C4-2B (cell line): Measurements from ENCODE around the gene ERFE.

Experiments used
- ZFX ChIP-seq: fragments of 450-650 bp; IDR thresholded peaks from 2 replicates; pipeline ENCODE4 v1.6.1; 2017
- TF ChIP-seq, protein P1 (sequence below): fragments of 450-650 bp; conservative IDR thresholded peaks from 2 replicates; pipeline ENCODE4 v1.5.1; 2017; ENCODE audit warnings: mild to moderate bottlenecking

DNA sequence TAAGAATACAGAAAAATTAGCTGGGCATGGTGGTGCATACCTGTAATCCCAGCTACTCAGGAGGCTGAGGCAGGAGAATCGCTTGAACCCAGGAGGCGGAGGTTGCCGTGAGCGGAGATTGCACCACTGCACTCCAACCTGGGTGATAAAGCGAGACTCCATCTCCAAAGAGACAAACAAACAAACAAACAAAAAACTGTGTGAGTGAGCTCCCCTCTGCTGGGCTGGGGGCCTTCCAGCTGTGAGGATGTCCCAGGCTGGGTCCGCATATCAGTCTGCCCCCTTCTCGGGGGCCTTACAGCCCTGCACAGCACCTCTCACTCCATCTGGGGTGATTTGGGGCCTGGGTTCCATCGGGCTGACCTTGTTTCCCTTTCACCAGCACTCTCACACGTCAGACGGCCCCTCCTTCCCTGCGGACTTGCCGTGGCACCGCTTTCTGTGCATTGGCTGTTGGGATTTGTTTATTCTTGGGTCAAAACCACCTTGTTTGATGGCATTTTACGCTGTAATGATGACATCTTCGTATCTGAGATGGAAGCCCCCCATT is 23.1 kb upstream of the ERFE start:
- TF ChIP-seq, protein P1, sequence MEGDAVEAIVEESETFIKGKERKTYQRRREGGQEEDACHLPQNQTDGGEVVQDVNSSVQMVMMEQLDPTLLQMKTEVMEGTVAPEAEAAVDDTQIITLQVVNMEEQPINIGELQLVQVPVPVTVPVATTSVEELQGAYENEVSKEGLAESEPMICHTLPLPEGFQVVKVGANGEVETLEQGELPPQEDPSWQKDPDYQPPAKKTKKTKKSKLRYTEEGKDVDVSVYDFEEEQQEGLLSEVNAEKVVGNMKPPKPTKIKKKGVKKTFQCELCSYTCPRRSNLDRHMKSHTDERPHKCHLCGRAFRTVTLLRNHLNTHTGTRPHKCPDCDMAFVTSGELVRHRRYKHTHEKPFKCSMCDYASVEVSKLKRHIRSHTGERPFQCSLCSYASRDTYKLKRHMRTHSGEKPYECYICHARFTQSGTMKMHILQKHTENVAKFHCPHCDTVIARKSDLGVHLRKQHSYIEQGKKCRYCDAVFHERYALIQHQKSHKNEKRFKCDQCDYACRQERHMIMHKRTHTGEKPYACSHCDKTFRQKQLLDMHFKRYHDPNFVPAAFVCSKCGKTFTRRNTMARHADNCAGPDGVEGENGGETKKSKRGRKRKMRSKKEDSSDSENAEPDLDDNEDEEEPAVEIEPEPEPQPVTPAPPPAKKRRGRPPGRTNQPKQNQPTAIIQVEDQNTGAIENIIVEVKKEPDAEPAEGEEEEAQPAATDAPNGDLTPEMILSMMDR = no peak
- TF ChIP-seq ZFX = no peak
